ENCODE measurements around the gene MFF. TPM values are rescaled to one million over a fixed set of nuclear protein-coding genes. Genes with fewer than 3 reads are reported as not detected.

Gene MFF
- total and polyA plus RNA-seq, 2 donors (not counting 3 experiments of a cell fraction or from before 2014, with no cell fraction given), result 36.3 to 65.1 TPM

DNA sequence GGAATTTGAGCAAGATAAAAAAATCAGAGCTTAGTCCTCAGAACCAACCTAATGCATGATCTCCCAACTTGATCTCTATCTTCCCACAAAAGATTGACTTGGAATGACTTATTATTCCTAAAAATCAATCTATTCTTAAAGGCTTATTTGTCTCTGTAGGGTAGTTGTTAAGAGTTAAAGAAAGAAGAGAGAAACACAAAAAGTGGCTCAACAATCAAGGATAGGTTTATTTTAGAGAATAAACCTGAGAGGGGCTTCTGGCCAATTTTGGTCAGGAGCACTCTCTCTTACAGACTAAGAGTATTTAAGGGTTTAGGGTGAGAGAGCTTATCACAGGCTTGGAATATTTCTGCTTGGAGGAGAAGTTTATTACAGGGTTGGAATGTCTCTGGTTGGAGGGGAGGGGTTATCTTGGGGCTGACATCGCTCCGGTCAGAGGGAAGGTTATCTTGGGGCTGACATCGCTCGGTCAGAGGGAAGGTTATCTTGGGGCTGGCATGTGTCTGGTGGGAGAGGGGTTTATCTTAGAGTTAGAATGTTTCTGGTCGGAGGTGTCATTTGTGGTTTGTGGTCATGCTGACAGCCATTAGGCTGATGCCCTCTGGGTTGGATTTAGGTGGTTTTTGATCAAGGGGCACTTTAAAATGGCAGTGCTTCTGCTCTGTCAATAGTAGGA, 2.4 kb upstream of the MFF start:
- CTCF ChIA-PET, result no interaction called here

More for the DNA sequence above, 2.4 kb upstream of the MFF start:
- Histone ChIP-seq H3K79me2 (ENCODE audit: control insufficient read depth, insufficient read depth, low read length) (peaks cover 25% of the 10 kb centered on the region), H3K27me3 (ENCODE audit: control insufficient read depth in 2 of 2, insufficient read depth in 2 of 2, low read length in 2 of 2) (no peaks in the 10 kb centered on the region), H3K9me3 (replicated peaks; ENCODE audit: control insufficient read depth, insufficient read depth, low read length) (no peaks in the 10 kb centered on the region), H3K36me3 (ENCODE audit: control insufficient read depth in 2 of 2, extremely low read depth in 1 of 2, insufficient read depth in 2 of 2, low read length in 2 of 2) (no peaks in the 10 kb centered on the region), H3K27ac (ENCODE audit: insufficient read depth, low read depth, low read length) (no peak overlapping the region), H3K4me1 (ENCODE audit: control insufficient read depth, extremely low read depth, insufficient read depth, low read length) (peaks cover 12% of the 10 kb centered on the region), H4K20me1 (replicated peaks; ENCODE audit: control insufficient read depth, extremely low read depth, insufficient read depth, low read length) (no peaks in the 10 kb centered on the region), H3K4me3 (replicated peaks in 1 of 3; ENCODE audit: insufficient read depth in 1 of 3, low read depth in 1 of 3, low read length in 3 of 3) (no peak overlapping the region), H3K4me2 (ENCODE audit: insufficient read depth, low read length) (no peak overlapping the region), H3K9me1 (replicated peaks; ENCODE audit: control insufficient read depth, extremely low read depth, insufficient read depth, low read length) (no peaks in the 10 kb centered on the region), H2AFZ (ENCODE audit: low read depth, low read length) (no peak overlapping the region), H3K9ac (replicated peaks; ENCODE audit: extremely low read depth, insufficient read depth, low read length) (no peak overlapping the region)
- FAIRE-seq, result no peak
- intact Hi-C loops (cut with micrococcal nuclease), result no loop called here
- dilution Hi-C loops (cut with MboI; ENCODE audit: extremely low pct_ligation_motif_present, low sequenced_read_pairs), result no loop called here
- BruUV-seq (replicated peaks), result no TSS peak
- TF ChIP-seq POLR2A (IDR thresholded peaks at IDR 0.05; ENCODE audit: low read depth, low read length) (no peak), POLR2AphosphoS5 (IDR thresholded peaks at IDR 0.05; ENCODE audit: insufficient read depth, low read depth, low read length) (no peak), CTCF (IDR thresholded peaks at IDR 0.05; ENCODE audit: extremely low read depth in 1 of 2, insufficient read depth in 1 of 2, low read depth in 1 of 2, low read length in 2 of 2) (no peak), EZH2 (IDR thresholded peaks at IDR 0.05; ENCODE audit: borderline replicate concordance, low read depth, low read length, severe bottlenecking) (no peak), FOS (IDR thresholded peaks at IDR 0.05; ENCODE audit: borderline replicate concordance, insufficient read depth, low read length) (no peak), MYC (IDR thresholded peaks at IDR 0.05; ENCODE audit: low read depth, low read length) (no peak), MAX (IDR thresholded peaks at IDR 0.05; ENCODE audit: insufficient read depth, insufficient read length) (no peak), GATA2 (IDR thresholded peaks at IDR 0.05; ENCODE audit: insufficient read depth, insufficient read length, low read depth, low read length) (no peak), JUN (IDR thresholded peaks at IDR 0.05; ENCODE audit: borderline replicate concordance, insufficient read depth, insufficient read length, low read depth) (no peak)
- POLR2A ChIA-PET, result no interaction called here
- DNase-seq (ENCODE audit: low read depth, low spot score), result no peak

Data from endothelial cell of umbilical vein (primary cell).